HepG2 (cell line): ENCODE data around the gene FLRT2. TPM values are rescaled to one million over a fixed set of nuclear protein-coding genes. Genes with fewer than 3 reads are reported as not detected.

Source experiments
- GMEB2 ChIP-seq: IDR thresholded peaks from 2 replicates; pipeline ENCODE4 v1.6.1; 2016; ENCODE audit warnings: missing biosample characterization, missing genetic modification reagents, low read depth
- HDAC2 ChIP-seq: sonication (generic); formaldehyde crosslinking; IDR thresholded peaks from 2 replicates; pipeline ENCODE4 v1.4.0; 2020; ENCODE audit warnings: missing genetic modification reagents
- RARA ChIP-seq: IDR thresholded peaks from 2 replicates; pipeline ENCODE4 v1.6.1; 2016; ENCODE audit warnings: missing genetic modification reagents, missing compliant biosample characterization
- SAFB2 ChIP-seq: sonication (generic); formaldehyde crosslinking; IDR thresholded peaks from 2 replicates; pipeline ENCODE4 v1.5.1; 2020; ENCODE audit warnings: missing genetic modification reagents, low read depth, mild to moderate bottlenecking, borderline replicate concordance
- TAF1 ChIP-seq: sonication (generic); formaldehyde crosslinking; IDR thresholded peaks from 2 replicates; pipeline ENCODE4 v1.4.0; 2020; ENCODE audit warnings: missing genetic modification reagents
- TMF1 ChIP-seq: sonication (generic); formaldehyde crosslinking; IDR thresholded peaks from 2 replicates; pipeline ENCODE4 v1.8.1; 2022; ENCODE audit warnings: low read depth, missing genetic modification reagents
- ZC3H13 ChIP-seq: sonication (generic); formaldehyde crosslinking; IDR thresholded peaks from 2 replicates; pipeline ENCODE4 v1.8.1; 2023; ENCODE audit warnings: mild to moderate bottlenecking, missing genetic modification reagents, moderate library complexity
- ZNF12 ChIP-seq: sonication (generic); formaldehyde crosslinking; IDR thresholded peaks from 2 replicates; pipeline ENCODE4 v1.5.0; 2020; ENCODE audit warnings: missing genetic modification reagents
- ZNF264 ChIP-seq: sonication (generic); formaldehyde crosslinking; IDR thresholded peaks from 2 replicates; pipeline ENCODE4 v1.4.0; 2020; ENCODE audit warnings: missing genetic modification reagents
- polyA plus RNA-seq, 8 experiments: library from polyadenylated mRNA; depleted of rRNA in 3 of 8; stranded (reverse) in 7 of 8; unstranded in 1 of 8; fragments of >200 nt; fragmentation: Illumina TruSeq in 4 of 8; extraction: Trizol in 4 of 8; gene quantifications; 2 replicates each; pipeline versions ENCODE4 v1.2.1 to v1.2.3, GENCODE V29; 2011 to 2016; ENCODE audit warnings: low read depth in 4 of 8, missing spikeins in 1 of 8, mixed read lengths in 1 of 8; ENCODE audit not compliant: insufficient read depth in 1 of 8
- total RNA-seq, 5 experiments: library from RNA; depleted of rRNA; stranded (reverse); fragments of >200 nt; fragmentation: Illumina TruSeq; extraction: Trizol; gene quantifications; 2 replicates each; pipeline ENCODE4 v1.2.3, GENCODE V29; 2016; ENCODE audit warnings: low read depth in 1 of 5
- TF ChIP-seq, protein P1 (sequence below): sonication (generic); formaldehyde crosslinking; IDR thresholded peaks from 2 replicates; pipeline ENCODE4 v1.4.0; 2020; ENCODE audit warnings: missing genetic modification reagents

Gene FLRT2
- total and polyA plus RNA-seq, 2 of the 13 experiments (the other 11 are each of a cell fraction or from before 2014, with no cell fraction given): not detected

DNA sequence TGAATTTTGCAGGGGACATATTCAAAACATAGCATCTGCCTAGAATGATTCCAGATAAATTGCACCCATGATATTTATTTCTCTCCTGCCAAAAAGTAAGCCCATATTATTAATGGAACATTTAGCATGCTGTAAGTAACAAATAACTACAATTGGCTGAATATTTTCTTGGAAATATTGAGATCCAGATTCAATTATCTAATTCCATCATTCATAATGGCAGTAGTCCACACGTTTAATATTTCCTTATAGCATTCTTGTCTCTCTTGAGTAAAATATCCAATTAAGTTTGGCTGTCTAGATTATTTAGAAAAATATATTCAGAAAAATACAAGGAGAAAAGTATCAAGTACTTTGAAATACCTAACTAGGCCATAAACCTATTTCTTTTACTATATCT, 157.5 kb downstream of the FLRT2 start (continued):
- TF ChIP-seq GMEB2 (CRISPR knock-in tag) (no peak), HDAC2 (CRISPR knock-in tag) (no peak), TMF1 (no peak), TAF1 (CRISPR knock-in tag) (no peak), SAFB2 (CRISPR knock-in tag) (no peak), ZNF12 (CRISPR knock-in tag) (no peak), RARA (no peak), ZC3H13 (CRISPR knock-in tag) (no peak), ZNF264 (CRISPR knock-in tag) (no peak)
- TF ChIP-seq, protein P1, sequence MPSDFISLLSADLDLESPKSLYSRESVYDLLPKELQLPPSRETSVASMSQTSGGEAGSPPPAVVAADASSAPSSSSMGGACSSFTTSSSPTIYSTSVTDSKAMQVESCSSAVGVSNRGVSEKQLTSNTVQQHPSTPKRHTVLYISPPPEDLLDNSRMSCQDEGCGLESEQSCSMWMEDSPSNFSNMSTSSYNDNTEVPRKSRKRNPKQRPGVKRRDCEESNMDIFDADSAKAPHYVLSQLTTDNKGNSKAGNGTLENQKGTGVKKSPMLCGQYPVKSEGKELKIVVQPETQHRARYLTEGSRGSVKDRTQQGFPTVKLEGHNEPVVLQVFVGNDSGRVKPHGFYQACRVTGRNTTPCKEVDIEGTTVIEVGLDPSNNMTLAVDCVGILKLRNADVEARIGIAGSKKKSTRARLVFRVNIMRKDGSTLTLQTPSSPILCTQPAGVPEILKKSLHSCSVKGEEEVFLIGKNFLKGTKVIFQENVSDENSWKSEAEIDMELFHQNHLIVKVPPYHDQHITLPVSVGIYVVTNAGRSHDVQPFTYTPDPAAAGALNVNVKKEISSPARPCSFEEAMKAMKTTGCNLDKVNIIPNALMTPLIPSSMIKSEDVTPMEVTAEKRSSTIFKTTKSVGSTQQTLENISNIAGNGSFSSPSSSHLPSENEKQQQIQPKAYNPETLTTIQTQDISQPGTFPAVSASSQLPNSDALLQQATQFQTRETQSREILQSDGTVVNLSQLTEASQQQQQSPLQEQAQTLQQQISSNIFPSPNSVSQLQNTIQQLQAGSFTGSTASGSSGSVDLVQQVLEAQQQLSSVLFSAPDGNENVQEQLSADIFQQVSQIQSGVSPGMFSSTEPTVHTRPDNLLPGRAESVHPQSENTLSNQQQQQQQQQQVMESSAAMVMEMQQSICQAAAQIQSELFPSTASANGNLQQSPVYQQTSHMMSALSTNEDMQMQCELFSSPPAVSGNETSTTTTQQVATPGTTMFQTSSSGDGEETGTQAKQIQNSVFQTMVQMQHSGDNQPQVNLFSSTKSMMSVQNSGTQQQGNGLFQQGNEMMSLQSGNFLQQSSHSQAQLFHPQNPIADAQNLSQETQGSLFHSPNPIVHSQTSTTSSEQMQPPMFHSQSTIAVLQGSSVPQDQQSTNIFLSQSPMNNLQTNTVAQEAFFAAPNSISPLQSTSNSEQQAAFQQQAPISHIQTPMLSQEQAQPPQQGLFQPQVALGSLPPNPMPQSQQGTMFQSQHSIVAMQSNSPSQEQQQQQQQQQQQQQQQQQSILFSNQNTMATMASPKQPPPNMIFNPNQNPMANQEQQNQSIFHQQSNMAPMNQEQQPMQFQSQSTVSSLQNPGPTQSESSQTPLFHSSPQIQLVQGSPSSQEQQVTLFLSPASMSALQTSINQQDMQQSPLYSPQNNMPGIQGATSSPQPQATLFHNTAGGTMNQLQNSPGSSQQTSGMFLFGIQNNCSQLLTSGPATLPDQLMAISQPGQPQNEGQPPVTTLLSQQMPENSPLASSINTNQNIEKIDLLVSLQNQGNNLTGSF: no peak
